ENCODE data around the gene PRKACB.

The PRKACB gene

GRCh38 chr1:84202126-84202525 lies 58.1 kb downstream of the PRKACB start:
- DNase-seq (ENCODE audit: low read depth): no peak
- TF ChIP-seq CTCF (conservative IDR thresholded peaks at IDR 0.05; ENCODE audit: control insufficient read depth, insufficient read depth, low read depth, low read length): no peak
- H3K4me3 ChIP-seq (ENCODE audit: control insufficient read depth, low read depth, low read length): no peak overlapping the region

GRCh38 chr1:84206375-84206774 lies 62.3 kb downstream of the PRKACB start:
- H3K4me3 ChIP-seq (ENCODE audit: control insufficient read depth, low read depth, low read length): no peak overlapping the region
- DNase-seq (ENCODE audit: low read depth): no peak
- no peak for TF ChIP-seq CTCF (conservative IDR thresholded peaks at IDR 0.05; ENCODE audit: control insufficient read depth, insufficient read depth, low read depth, low read length)

DNA sequence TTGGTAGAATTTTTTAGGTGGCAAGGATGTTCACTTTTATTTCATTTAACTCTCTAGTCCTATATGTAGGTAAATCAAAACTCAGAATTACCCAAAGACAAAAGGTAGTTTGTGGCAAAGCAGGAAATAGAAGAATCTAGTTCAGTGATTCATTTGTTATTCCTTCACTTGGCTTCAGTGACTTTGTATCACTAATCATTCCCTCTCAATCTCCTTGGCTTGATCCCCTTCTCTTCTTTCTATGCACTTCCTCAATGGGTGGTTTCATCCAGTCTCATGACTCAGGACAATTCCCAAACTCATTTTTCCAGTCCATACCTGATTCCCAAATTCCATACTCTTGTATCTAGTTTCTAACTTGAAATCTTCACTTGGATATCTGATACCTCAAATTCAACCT lies 64.9 kb downstream of the PRKACB start:
- no peak for DNase-seq (ENCODE audit: low read depth)
- no peak overlapping the region for H3K4me3 ChIP-seq (ENCODE audit: control insufficient read depth, low read depth, low read length)
- no peak for TF ChIP-seq CTCF (conservative IDR thresholded peaks at IDR 0.05; ENCODE audit: control insufficient read depth, insufficient read depth, low read depth, low read length)

DNA sequence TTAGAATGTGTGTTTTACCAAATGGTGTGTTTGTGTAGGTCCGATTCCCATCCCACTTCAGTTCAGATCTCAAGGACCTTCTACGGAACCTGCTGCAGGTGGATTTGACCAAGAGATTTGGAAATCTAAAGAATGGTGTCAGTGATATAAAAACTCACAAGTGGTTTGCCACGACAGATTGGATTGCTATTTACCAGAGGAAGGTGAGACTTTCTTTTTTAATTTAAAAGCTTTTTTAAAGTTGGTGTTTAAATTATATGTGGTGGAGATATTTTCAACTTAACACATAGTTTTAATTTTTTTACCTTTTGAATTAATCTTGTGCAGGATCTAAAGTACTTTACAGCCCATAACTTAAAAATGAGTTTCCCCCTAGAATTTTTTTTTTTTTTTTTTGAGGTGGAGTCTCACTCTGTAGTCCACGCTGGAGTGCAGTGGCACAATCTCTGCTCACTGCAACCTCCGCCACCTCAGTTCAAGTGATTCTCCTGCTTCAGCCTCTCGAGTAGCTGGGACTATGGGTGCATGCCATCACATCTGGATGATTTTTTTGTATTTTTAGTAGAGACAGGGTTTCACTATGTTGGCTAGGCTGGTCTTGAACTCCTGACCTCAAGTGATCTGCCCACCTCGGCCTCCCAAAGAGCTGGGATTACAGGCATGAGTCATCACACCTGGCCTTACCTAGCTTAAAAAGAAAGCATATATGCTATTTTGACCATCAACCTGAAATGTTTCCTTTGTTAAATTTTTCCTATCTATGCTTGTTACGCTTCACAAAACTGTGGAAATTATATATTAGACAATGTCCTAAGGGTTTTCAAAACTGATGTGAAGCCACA lies 70.3 kb downstream of the PRKACB start:
- DNase-seq (ENCODE audit: low read depth): no peak
- TF ChIP-seq CTCF (conservative IDR thresholded peaks at IDR 0.05; ENCODE audit: control insufficient read depth, insufficient read depth, low read depth, low read length): no peak
- H3K4me3 ChIP-seq (ENCODE audit: control insufficient read depth, low read depth, low read length): no peak overlapping the region

- TF ChIP-seq CTCF (conservative IDR thresholded peaks at IDR 0.05; ENCODE audit: control insufficient read depth, insufficient read depth, low read depth, low read length): no peak
- H3K4me3 ChIP-seq (ENCODE audit: control insufficient read depth, low read depth, low read length): no peak overlapping the region
- no peak for DNase-seq (ENCODE audit: low read depth)
These were observed 73.2 kb downstream of the PRKACB start for GRCh38 chr1:84217239-84217638.

GRCh38 chr1:84223751-84224432 lies 79.8 kb downstream of the PRKACB start:
- peak; percentile 28 for DNase-seq (ENCODE audit: low read depth)
- TF ChIP-seq CTCF (conservative IDR thresholded peaks at IDR 0.05; ENCODE audit: control insufficient read depth, insufficient read depth, low read depth, low read length): no peak
- no peak overlapping the region for H3K4me3 ChIP-seq (ENCODE audit: control insufficient read depth, low read depth, low read length)
